HK-2 (cell line): ENCODE measurements around the gene TMCC3.
"Not testable (repeated sequence)": the region's sequence is repeated elsewhere in the genome, so short reads cannot be mapped to it uniquely, and the experiment has no call there.

Experiments
- DNase-seq: peaks from one replicate; pipeline ENCODE4 v3.0.0-alpha.2; 2018; ENCODE audit not compliant: unreplicated experiment

TMCC3 gene

GRCh38 chr12:94601307-94601706 lies 49.0 kb downstream of the TMCC3 start:
- DNase-seq: not testable (repeated sequence)

- DNase-seq: no peak
Measured at GRCh38 chr12:94599189-94599588, 51.2 kb downstream of the TMCC3 start.

GRCh38 chr12:94597268-94597667 lies 53.1 kb downstream of the TMCC3 start:
- DNase-seq: no peak

- DNase-seq: no peak
Measured at GRCh38 chr12:94596596-94596995, 53.8 kb downstream of the TMCC3 start.

- DNase-seq: no peak
Measured at GRCh38 chr12:94595152-94595551, 55.2 kb downstream of the TMCC3 start.

GRCh38 chr12:94594443-94594825 lies 55.9 kb downstream of the TMCC3 start:
- no peak for DNase-seq

GRCh38 chr12:94593822-94594442 lies 56.4 kb downstream of the TMCC3 start:
- DNase-seq: no peak

- DNase-seq: not testable (repeated sequence)
Measured at GRCh38 chr12:94592723-94593122, 57.6 kb downstream of the TMCC3 start.

- DNase-seq: no peak
Measured at GRCh38 chr12:94592080-94592479, 58.3 kb downstream of the TMCC3 start.

- no peak for DNase-seq
Measured at GRCh38 chr12:94590428-94590827, 59.9 kb downstream of the TMCC3 start.

GRCh38 chr12:94589591-94590001 lies 60.8 kb downstream of the TMCC3 start:
- no peak for DNase-seq

GRCh38 chr12:94588346-94588745 lies 62.0 kb downstream of the TMCC3 start:
- no peak for DNase-seq

- DNase-seq: no peak
Measured at GRCh38 chr12:94587266-94588241, 62.8 kb downstream of the TMCC3 start.

GRCh38 chr12:94586589-94587259 lies 63.6 kb downstream of the TMCC3 start:
- DNase-seq: no peak

- no peak for DNase-seq
Measured at GRCh38 chr12:94585626-94586025, 64.7 kb downstream of the TMCC3 start.

GRCh38 chr12:94584377-94584776 lies 66.0 kb downstream of the TMCC3 start:
- no peak for DNase-seq

GRCh38 chr12:94582591-94582990 lies 67.8 kb downstream of the TMCC3 start:
- DNase-seq: no peak

- no peak for DNase-seq
Measured at GRCh38 chr12:94575645-94576403, 74.5 kb downstream of the TMCC3 start.

GRCh38 chr12:94575024-94575423 lies 75.3 kb downstream of the TMCC3 start:
- no peak for DNase-seq

GRCh38 chr12:94571556-94571955 lies 78.8 kb downstream of the TMCC3 start:
- DNase-seq: peak; percentile 46

GRCh38 chr12:94570161-94570560 lies 80.2 kb downstream of the TMCC3 start:
- no peak for DNase-seq

- DNase-seq: no peak
Measured at GRCh38 chr12:94567761-94568160, 82.6 kb downstream of the TMCC3 start.
